ENCODE measurements around the gene IFI16. TPM values are rescaled to one million over a fixed set of nuclear protein-coding genes. Genes with fewer than 3 reads are reported as not detected.

IFI16 gene
- 37.3 TPM for total RNA-seq

GRCh38 chr1:159009704-159010361, at the start of gene IFI16:
Gene IFI16 (plus strand): TSS chr1:159009907. CDS start chr1:159014681, 4,774 bp downstream.
- peak within 1 kb of the TSS; percentile 85 for H3K4me3 ChIP-seq (ENCODE audit: low read length)
- no peaks in the 10 kb centered on the region for H3K9me3 ChIP-seq (ENCODE audit: low read depth, low read length)
- H3K4me1 ChIP-seq (ENCODE audit: insufficient read depth, low read length) = peaks cover 59% of the 10 kb centered on the region
- no peaks in the 10 kb centered on the region for H3K27me3 ChIP-seq (ENCODE audit: insufficient read depth, low read length)

GRCh38 chr1:158961178-158961577, 48.5 kb upstream of the IFI16 start:
- Histone ChIP-seq H3K4me1 (ENCODE audit: insufficient read depth, low read length) (no peaks in the 10 kb centered on the region), H3K4me3 (ENCODE audit: low read length) (no peak overlapping the region), H3K27me3 (ENCODE audit: insufficient read depth, low read length) (no peaks in the 10 kb centered on the region), H3K9me3 (ENCODE audit: low read depth, low read length) (peaks cover 7% of the 10 kb centered on the region)

DNA sequence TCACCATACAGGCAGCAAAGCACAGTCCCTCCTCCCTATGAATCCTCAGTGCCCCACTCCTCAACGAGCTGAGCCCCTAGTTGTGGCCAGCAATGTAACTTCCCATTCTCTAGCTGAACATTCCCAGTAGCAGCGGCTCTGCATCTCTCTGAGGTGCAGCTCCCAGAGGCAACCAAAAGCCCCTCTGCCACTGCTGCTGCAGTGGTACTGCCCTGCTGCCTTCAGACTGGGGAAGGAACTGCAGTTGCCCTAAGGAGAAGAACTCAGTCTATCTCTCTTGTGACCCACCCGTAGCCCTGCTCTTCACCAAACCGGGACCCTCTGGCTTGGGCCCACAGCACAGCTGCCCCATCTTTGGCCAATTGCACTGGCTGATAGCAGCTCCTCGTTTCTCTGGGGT, 46.7 kb upstream of the IFI16 start:
- no peaks in the 10 kb centered on the region for H3K4me1 ChIP-seq (ENCODE audit: insufficient read depth, low read length)
- no peaks in the 10 kb centered on the region for H3K27me3 ChIP-seq (ENCODE audit: insufficient read depth, low read length)
- H3K9me3 ChIP-seq (ENCODE audit: low read depth, low read length) = peaks cover 7% of the 10 kb centered on the region
- no peak overlapping the region for H3K4me3 ChIP-seq (ENCODE audit: low read length)

GRCh38 chr1:158969166-158969565, 40.5 kb upstream of the IFI16 start:
- Histone ChIP-seq H3K27me3 (ENCODE audit: insufficient read depth, low read length) (no peaks in the 10 kb centered on the region), H3K9me3 (ENCODE audit: low read depth, low read length) (peaks cover 7% of the 10 kb centered on the region), H3K4me3 (ENCODE audit: low read length) (no peak overlapping the region), H3K4me1 (ENCODE audit: insufficient read depth, low read length) (no peaks in the 10 kb centered on the region)

DNA sequence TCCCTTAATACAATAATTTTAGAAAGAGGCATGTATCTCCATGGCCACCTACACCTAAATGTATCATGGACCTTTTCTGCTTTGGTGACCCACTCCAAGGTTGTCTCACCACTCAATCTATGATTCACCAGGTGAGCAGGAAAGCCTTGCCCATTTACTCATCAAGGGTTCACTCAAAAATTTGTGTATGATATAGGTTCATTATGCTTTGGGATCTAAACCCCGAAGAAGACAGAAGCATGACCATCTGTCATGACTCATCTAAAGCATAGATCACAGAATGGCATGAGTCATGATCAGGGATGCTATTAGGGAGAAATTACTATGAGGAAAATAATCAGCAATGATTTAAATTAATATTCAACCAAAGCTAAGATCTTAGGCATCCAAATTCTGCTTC, 39.9 kb upstream of the IFI16 start:
- H3K27me3 ChIP-seq (ENCODE audit: insufficient read depth, low read length) = no peaks in the 10 kb centered on the region
- no peak overlapping the region for H3K4me3 ChIP-seq (ENCODE audit: low read length)
- no peaks in the 10 kb centered on the region for H3K4me1 ChIP-seq (ENCODE audit: insufficient read depth, low read length)
- peaks cover 6% of the 10 kb centered on the region for H3K9me3 ChIP-seq (ENCODE audit: low read depth, low read length)

- H3K27me3 ChIP-seq (ENCODE audit: insufficient read depth, low read length) = no peaks in the 10 kb centered on the region
- no peak overlapping the region for H3K4me3 ChIP-seq (ENCODE audit: low read length)
- no peaks in the 10 kb centered on the region for H3K9me3 ChIP-seq (ENCODE audit: low read depth, low read length)
- no peaks in the 10 kb centered on the region for H3K4me1 ChIP-seq (ENCODE audit: insufficient read depth, low read length)
Measured at GRCh38 chr1:158972841-158973240, 36.9 kb upstream of the IFI16 start.

GRCh38 chr1:158976219-158976618, 33.5 kb upstream of the IFI16 start:
- Histone ChIP-seq H3K4me1 (ENCODE audit: insufficient read depth, low read length) (no peaks in the 10 kb centered on the region), H3K9me3 (ENCODE audit: low read depth, low read length) (no peaks in the 10 kb centered on the region), H3K4me3 (ENCODE audit: low read length) (no peak overlapping the region), H3K27me3 (ENCODE audit: insufficient read depth, low read length) (no peaks in the 10 kb centered on the region)

DNA sequence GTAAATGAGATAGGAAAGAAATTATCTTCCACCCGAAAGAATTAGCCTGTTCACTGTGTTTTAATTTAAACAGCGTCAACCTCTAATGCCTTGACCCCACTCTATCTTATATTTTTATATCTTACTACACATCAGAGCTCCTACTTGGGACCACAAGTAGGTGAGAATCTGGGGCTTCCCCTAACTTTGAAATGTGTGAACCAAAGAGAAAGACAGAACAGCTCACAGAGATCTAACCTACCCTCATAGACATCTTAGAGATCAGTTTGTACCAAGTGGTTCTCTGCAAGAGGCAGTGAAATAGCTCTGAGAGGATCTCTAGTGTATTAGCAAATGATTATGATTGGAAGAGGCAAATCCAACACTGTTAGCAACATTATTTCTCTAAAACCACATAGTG, 31.0 kb upstream of the IFI16 start:
- Histone ChIP-seq H3K4me1 (ENCODE audit: insufficient read depth, low read length) (no peaks in the 10 kb centered on the region), H3K4me3 (ENCODE audit: low read length) (no peak overlapping the region), H3K27me3 (ENCODE audit: insufficient read depth, low read length) (peaks cover 3% of the 10 kb centered on the region), H3K9me3 (ENCODE audit: low read depth, low read length) (peaks cover 12% of the 10 kb centered on the region)

GRCh38 chr1:158979229-158979628, 30.5 kb upstream of the IFI16 start:
- Histone ChIP-seq H3K9me3 (ENCODE audit: low read depth, low read length) (peaks cover 12% of the 10 kb centered on the region), H3K4me1 (ENCODE audit: insufficient read depth, low read length) (no peaks in the 10 kb centered on the region)

DNA sequence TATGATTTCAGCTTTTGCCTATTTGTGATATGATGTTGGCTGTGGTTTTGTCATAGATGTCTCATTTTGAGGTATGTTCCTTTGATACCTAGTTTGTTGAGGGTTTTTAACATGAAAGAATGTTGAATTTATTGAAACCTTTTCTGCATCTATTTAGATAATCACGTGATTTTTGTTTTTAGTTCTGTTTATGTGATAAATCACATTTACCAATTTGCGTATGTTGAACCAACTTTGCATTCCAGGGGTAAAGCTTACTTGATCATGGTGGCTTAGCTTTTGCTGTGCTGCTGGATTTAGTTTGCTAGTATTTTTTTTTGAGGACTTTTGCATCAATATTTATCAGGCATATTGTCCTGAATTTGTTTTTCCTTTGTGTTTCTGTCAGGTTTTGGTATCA, 26.5 kb upstream of the IFI16 start:
- Histone ChIP-seq H3K4me3 (ENCODE audit: low read length) (no peak overlapping the region), H3K9me3 (ENCODE audit: low read depth, low read length) (peaks cover 12% of the 10 kb centered on the region), H3K4me1 (ENCODE audit: insufficient read depth, low read length) (no peaks in the 10 kb centered on the region), H3K27me3 (ENCODE audit: insufficient read depth, low read length) (peaks cover 3% of the 10 kb centered on the region)

More at GRCh38 chr1:158979229-158979628, 30.5 kb upstream of the IFI16 start:
- Histone ChIP-seq H3K4me3 (ENCODE audit: low read length) (no peak overlapping the region), H3K27me3 (ENCODE audit: insufficient read depth, low read length) (peaks cover 3% of the 10 kb centered on the region)

DNA sequence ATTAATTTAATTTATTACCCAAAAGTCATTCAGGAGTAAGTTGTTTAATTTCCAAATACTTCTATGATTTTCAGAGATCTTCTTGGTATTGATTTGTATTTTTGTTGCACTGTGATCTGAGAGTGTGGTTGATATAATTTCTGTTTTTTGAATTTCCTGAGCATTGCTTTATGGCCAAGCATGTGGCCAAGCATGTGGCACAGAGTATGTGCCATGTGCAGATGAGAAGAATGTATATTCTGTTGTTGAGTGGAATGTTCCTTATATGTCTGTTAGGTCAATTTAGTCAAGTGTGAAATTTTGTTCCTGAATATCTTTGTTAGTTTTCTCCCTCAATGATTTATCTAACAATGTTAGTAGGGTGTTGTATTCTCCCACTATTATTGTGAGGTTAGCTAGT, 25.3 kb upstream of the IFI16 start:
- peaks cover 12% of the 10 kb centered on the region for H3K9me3 ChIP-seq (ENCODE audit: low read depth, low read length)
- H3K4me3 ChIP-seq (ENCODE audit: low read length) = no peak overlapping the region
- no peaks in the 10 kb centered on the region for H3K4me1 ChIP-seq (ENCODE audit: insufficient read depth, low read length)
- peaks cover 3% of the 10 kb centered on the region for H3K27me3 ChIP-seq (ENCODE audit: insufficient read depth, low read length)

- Histone ChIP-seq H3K9me3 (ENCODE audit: low read depth, low read length) (peaks cover 6% of the 10 kb centered on the region), H3K27me3 (ENCODE audit: insufficient read depth, low read length) (no peaks in the 10 kb centered on the region), H3K4me1 (ENCODE audit: insufficient read depth, low read length) (no peaks in the 10 kb centered on the region), H3K4me3 (ENCODE audit: low read length) (no peak overlapping the region)
Measured at GRCh38 chr1:158989424-158989823, 20.3 kb upstream of the IFI16 start.

DNA sequence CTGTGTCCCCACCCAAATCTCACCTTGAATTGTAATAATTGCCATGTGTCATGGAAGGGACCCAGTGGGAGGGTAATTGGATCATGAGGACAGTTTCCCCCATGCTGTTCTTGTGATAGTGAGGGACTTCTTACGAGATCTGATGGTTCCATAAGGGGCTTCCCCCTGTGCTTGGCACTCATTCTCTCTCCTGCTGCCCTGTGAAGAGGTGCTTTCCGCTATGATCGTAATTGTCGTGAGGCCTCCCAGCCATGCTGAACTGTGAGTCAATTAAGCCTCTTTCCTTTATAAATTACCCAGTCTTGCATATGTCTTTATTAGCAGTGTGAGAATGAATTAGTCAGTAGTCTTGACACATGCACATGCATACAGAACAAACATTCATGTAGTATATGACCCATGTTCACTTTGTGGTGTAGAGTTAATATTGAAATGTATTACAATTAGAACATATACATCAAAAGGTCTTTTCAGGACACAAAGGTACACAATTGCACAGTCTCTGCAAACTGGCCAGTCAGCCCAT, 16.9 kb upstream of the IFI16 start:
- Histone ChIP-seq H3K27me3 (ENCODE audit: insufficient read depth, low read length) (no peaks in the 10 kb centered on the region), H3K4me1 (ENCODE audit: insufficient read depth, low read length) (no peaks in the 10 kb centered on the region), H3K4me3 (ENCODE audit: low read length) (no peak overlapping the region), H3K9me3 (ENCODE audit: low read depth, low read length) (peaks cover 6% of the 10 kb centered on the region)

GRCh38 chr1:158996998-158997397, 12.7 kb upstream of the IFI16 start:
- Histone ChIP-seq H3K4me1 (ENCODE audit: insufficient read depth, low read length) (peaks cover 16% of the 10 kb centered on the region), H3K4me3 (ENCODE audit: low read length) (no peak overlapping the region), H3K27me3 (ENCODE audit: insufficient read depth, low read length) (no peaks in the 10 kb centered on the region), H3K9me3 (ENCODE audit: low read depth, low read length) (peaks cover 6% of the 10 kb centered on the region)

GRCh38 chr1:158998037-158998780, 11.5 kb upstream of the IFI16 start:
- Histone ChIP-seq H3K27me3 (ENCODE audit: insufficient read depth, low read length) (no peaks in the 10 kb centered on the region), H3K9me3 (ENCODE audit: low read depth, low read length) (no peaks in the 10 kb centered on the region), H3K4me3 (ENCODE audit: low read length) (no peak overlapping the region), H3K4me1 (ENCODE audit: insufficient read depth, low read length) (peaks cover 16% of the 10 kb centered on the region)

Measured in mononuclear cell (primary cell).